Measurements from ENCODE around the gene DNTTIP2. TPM values are rescaled to one million over a fixed set of nuclear protein-coding genes. Genes with fewer than 3 reads are reported as not detected.

Gene DNTTIP2
- total RNA-seq, 1 experiment from 2014 or later: 50.3 TPM

DNA sequence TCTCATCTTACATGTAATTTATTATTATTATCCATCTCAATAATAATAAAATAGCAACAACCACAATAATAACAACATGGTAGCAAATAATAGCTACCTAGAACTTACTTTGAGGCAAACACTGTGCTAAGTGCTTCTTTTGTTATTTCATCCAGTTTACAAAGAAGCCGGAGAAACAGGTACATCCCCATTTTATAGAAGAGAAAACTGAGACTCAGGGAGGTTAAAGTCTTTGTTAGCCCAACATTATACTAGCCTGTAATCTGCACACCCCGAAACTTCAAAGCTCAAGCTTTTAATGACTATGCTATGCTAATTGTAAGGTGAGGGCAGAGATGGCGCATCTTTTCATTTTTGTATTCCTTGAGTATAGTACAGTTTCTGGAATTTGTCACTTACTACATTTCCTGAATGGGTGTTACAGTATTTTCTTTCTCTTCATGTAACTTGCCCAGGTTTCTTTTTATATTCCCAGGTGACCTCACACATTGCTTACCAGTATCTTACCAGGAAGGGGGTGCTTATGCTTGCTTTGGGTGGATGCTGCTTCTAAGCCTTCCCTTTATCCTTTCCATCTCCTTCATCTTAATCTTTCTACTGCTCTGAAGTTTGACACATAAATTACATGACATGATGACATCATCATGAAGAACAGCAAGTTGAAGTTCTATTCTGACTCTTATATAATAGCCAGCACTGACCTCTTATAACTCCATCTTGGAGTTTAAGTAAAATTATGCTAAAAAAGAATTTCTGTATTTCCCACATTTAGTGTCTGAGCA lies 21.9 kb upstream of the DNTTIP2 start:
- TF ChIP-seq, protein P1, sequence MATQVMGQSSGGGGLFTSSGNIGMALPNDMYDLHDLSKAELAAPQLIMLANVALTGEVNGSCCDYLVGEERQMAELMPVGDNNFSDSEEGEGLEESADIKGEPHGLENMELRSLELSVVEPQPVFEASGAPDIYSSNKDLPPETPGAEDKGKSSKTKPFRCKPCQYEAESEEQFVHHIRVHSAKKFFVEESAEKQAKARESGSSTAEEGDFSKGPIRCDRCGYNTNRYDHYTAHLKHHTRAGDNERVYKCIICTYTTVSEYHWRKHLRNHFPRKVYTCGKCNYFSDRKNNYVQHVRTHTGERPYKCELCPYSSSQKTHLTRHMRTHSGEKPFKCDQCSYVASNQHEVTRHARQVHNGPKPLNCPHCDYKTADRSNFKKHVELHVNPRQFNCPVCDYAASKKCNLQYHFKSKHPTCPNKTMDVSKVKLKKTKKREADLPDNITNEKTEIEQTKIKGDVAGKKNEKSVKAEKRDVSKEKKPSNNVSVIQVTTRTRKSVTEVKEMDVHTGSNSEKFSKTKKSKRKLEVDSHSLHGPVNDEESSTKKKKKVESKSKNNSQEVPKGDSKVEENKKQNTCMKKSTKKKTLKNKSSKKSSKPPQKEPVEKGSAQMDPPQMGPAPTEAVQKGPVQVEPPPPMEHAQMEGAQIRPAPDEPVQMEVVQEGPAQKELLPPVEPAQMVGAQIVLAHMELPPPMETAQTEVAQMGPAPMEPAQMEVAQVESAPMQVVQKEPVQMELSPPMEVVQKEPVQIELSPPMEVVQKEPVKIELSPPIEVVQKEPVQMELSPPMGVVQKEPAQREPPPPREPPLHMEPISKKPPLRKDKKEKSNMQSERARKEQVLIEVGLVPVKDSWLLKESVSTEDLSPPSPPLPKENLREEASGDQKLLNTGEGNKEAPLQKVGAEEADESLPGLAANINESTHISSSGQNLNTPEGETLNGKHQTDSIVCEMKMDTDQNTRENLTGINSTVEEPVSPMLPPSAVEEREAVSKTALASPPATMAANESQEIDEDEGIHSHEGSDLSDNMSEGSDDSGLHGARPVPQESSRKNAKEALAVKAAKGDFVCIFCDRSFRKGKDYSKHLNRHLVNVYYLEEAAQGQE (IDR thresholded peaks at IDR 0.05; ENCODE audit: insufficient read depth in 1 of 2, low read depth in 2 of 2, low read length in 1 of 2): no peak

DNA sequence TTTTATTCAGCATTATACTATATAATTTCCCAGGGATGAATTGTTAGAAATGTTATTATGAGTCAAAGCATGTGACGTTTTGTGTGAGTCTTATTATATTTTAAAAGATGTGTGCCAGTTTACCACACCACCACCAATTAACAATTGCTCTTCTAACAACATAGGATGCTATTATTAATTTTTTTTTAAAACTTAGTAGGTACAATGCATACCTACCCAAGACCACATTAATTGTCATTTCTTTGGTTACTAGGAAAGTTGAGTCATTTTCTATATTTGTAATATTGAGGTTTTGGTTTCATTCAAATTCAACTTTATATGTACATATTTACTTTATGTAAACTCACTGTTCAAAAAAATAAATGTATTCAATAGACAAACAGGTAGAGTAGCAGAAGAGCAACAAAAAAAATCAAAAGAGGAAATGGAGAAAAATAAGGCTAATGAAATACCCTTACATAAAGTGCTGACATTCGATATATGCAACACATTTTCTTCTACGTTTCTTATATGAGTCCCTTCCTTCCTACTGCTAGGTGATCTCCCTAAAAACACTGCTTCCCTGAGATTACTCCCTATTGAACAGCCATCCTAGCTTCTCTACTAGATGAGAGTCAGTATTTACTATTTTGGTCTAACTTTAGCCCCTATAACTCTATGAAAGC lies 20.7 kb upstream of the DNTTIP2 start:
- no peaks in the 10 kb centered on the region for H3K9me3 ChIP-seq (ENCODE audit: control insufficient read depth, insufficient read depth, low read depth, low read length)
- ChIA-PET CTCF (no interaction called here), POLR2A (no interaction called here)
- BruUV-seq (replicated peaks): no TSS peak
- no peak for ATAC-seq
- H3K36me3 ChIP-seq (ENCODE audit: control insufficient read depth, insufficient read depth, low read length): peaks cover 25% of the 10 kb centered on the region; the same call in 1 of the 2 replicates
- in situ Hi-C loops (cut with HindIII; ENCODE audit: low pct_unique_long_range_greater_than_20kb, low sequenced_read_pairs) (no loop called here), intact Hi-C loops (cut with micrococcal nuclease; ENCODE audit: unreplicated experiment) (no loop called here)
- TF ChIP-seq SIN3A (IDR thresholded peaks at IDR 0.05; ENCODE audit: borderline replicate concordance, insufficient read depth, low read depth, low read length) (no peak), TCF7L2 (IDR thresholded peaks at IDR 0.05; ENCODE audit: low read depth, low read length) (no peak), POLR2AphosphoS5 (IDR thresholded peaks at IDR 0.05; ENCODE audit: low read depth, low read length) (no peak)
- TF ChIP-seq, protein P1 (IDR thresholded peaks at IDR 0.05; ENCODE audit: insufficient read depth in 1 of 2, low read depth in 2 of 2, low read length in 1 of 2): no peak
- TF ChIP-seq, protein P2, sequence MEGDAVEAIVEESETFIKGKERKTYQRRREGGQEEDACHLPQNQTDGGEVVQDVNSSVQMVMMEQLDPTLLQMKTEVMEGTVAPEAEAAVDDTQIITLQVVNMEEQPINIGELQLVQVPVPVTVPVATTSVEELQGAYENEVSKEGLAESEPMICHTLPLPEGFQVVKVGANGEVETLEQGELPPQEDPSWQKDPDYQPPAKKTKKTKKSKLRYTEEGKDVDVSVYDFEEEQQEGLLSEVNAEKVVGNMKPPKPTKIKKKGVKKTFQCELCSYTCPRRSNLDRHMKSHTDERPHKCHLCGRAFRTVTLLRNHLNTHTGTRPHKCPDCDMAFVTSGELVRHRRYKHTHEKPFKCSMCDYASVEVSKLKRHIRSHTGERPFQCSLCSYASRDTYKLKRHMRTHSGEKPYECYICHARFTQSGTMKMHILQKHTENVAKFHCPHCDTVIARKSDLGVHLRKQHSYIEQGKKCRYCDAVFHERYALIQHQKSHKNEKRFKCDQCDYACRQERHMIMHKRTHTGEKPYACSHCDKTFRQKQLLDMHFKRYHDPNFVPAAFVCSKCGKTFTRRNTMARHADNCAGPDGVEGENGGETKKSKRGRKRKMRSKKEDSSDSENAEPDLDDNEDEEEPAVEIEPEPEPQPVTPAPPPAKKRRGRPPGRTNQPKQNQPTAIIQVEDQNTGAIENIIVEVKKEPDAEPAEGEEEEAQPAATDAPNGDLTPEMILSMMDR (IDR thresholded peaks at IDR 0.05): no peak
- H3K27ac ChIP-seq (ENCODE audit: low read length): no peak overlapping the region
- H3K4me3 ChIP-seq (ENCODE audit: low read depth in 2 of 2, low read length in 2 of 2): no peak overlapping the region
- no peaks in the 10 kb centered on the region for H3K27me3 ChIP-seq (ENCODE audit: control insufficient read depth, insufficient read depth, low read length)
- DNase-seq (ENCODE audit: low read depth, low spot score): no peak
- peaks cover 2% of the 10 kb centered on the region; the same call in 1 of the 2 replicates for H3K4me1 ChIP-seq (ENCODE audit: control insufficient read depth, insufficient read depth, low read length)

More for the DNA sequence above, 21.9 kb upstream of the DNTTIP2 start:
- ChIA-PET CTCF (no interaction called here), POLR2A (no interaction called here)
- DNase-seq (ENCODE audit: low read depth, low spot score) (no peak), ATAC-seq (no peak)
- Histone ChIP-seq H3K36me3 (ENCODE audit: control insufficient read depth, insufficient read depth, low read length) (peaks cover 20% of the 10 kb centered on the region; the same call in 1 of the 2 replicates), H3K4me1 (ENCODE audit: control insufficient read depth, insufficient read depth, low read length) (peaks cover 13% of the 10 kb centered on the region; the same call in 1 of the 2 replicates), H3K27ac (ENCODE audit: low read length) (no peak overlapping the region), H3K9me3 (ENCODE audit: control insufficient read depth, insufficient read depth, low read depth, low read length) (no peaks in the 10 kb centered on the region), H3K4me3 (ENCODE audit: low read depth in 2 of 2, low read length in 2 of 2) (no peak overlapping the region), H3K27me3 (ENCODE audit: control insufficient read depth, insufficient read depth, low read length) (no peaks in the 10 kb centered on the region)
- in situ Hi-C loops (cut with HindIII; ENCODE audit: low pct_unique_long_range_greater_than_20kb, low sequenced_read_pairs): no loop called here
- intact Hi-C loops (cut with micrococcal nuclease; ENCODE audit: unreplicated experiment): no loop called here
- BruUV-seq (replicated peaks): no TSS peak
